Small intestine (tissue), 7 donors: ENCODE results near the gene TMEM238. TPM values are rescaled to one million over a fixed set of nuclear protein-coding genes. Genes with fewer than 3 reads are reported as not detected.

Experiments
- DNase-seq, 2 donors: peaks; one replicate each; pipeline versions ENCODE4 v3.0.0 to v3.0.0-alpha.2; 2013
- FAIRE-seq: peaks from 2 replicates; lab custom pipeline; 2012; peaks lifted over from hg19 to GRCh38; lab: Jason Lieb, UNC
- H3K27ac ChIP-seq, 3 donors: one replicate each; pipeline ENCODE4 v1.5.1; 2013; ENCODE audit warnings: low read length in 2 of 3, mild to moderate bottlenecking in 2 of 3, control low read depth in 1 of 3, inconsistent platforms in 1 of 3, low read depth in 1 of 3, moderate library complexity in 1 of 3
- H3K27me3 ChIP-seq, 3 donors: one replicate each; pipeline ENCODE4 v1.6.1; 2013; ENCODE audit warnings: low read length in 3 of 3, inconsistent platforms in 1 of 3; ENCODE audit not compliant: control insufficient read depth in 3 of 3, insufficient read depth in 3 of 3
- H3K36me3 ChIP-seq, 3 donors: one replicate each; pipeline ENCODE4 v1.6.1; 2013; ENCODE audit warnings: low read length in 3 of 3, inconsistent platforms in 1 of 3, low read depth in 1 of 3, mild to moderate bottlenecking in 1 of 3, moderate library complexity in 1 of 3; ENCODE audit not compliant: control insufficient read depth in 3 of 3, insufficient read depth in 2 of 3
- H3K4me1 ChIP-seq, 3 donors: one replicate each; pipeline ENCODE4 v1.6.1; 2013; ENCODE audit warnings: low read length in 2 of 3, inconsistent platforms in 1 of 3, low read depth in 1 of 3, mild to moderate bottlenecking in 1 of 3, moderate library complexity in 1 of 3; ENCODE audit not compliant: control insufficient read depth in 3 of 3, insufficient read depth in 2 of 3
- H3K4me3 ChIP-seq, 3 donors: one replicate each; pipeline ENCODE4 v1.5.1; 2013; ENCODE audit warnings: low read length in 3 of 3, control low read depth in 1 of 3, inconsistent platforms in 1 of 3, low read depth in 1 of 3, mild to moderate bottlenecking in 1 of 3, moderate library complexity in 1 of 3
- H3K9me3 ChIP-seq, 2 donors: one replicate each; pipeline ENCODE4 v1.6.1; 2013; ENCODE audit warnings: low read depth in 1 of 2, low read length in 1 of 2; ENCODE audit not compliant: control insufficient read depth in 2 of 2, insufficient read depth in 1 of 2
- WGBS, 3 donors: extraction: QIAGEN DNeasy Blood & Tissue Kit; methylation state at CpG; one replicate each; pipeline ENCODE4 v1.1.7; 2013; 5-methylcytosine and 5-hydroxymethylcytosine counted together
- polyA plus RNA-seq, 4 donors: library from polyadenylated mRNA; stranded (reverse) in 3 of 4; unstranded in 1 of 4; fragments of 200-250 nt in 3 of 4; fragments of 120-200 nt in 1 of 4; gene quantifications; one replicate each; pipeline versions ENCODE4 v1.2.1 to v1.2.3, GENCODE V29; 2013
- donor health status: healthy with polysubstance abuse.
- donor health status: control.
- donor health status: control.
- donor health status: Bipolar disorder and iron deficiency.
- donor health status: healthy.

Gene TMEM238
- polyA plus RNA-seq, 4 donors: 1.6 to 9.4 (median 2.2) TPM; not detected in 1

GRCh38 chr19:55389386-55390317 lies 5.6 kb upstream of the TMEM238 start:
- no peak for FAIRE-seq
- Histone ChIP-seq H3K4me3 (no peak overlapping the region), H3K36me3 (peaks cover 4 to 67% (median 20%) of the 10 kb centered on the region in 3 donors), H3K27ac (no peak overlapping the region), H3K27me3 (no peaks in the 10 kb centered on the region), H3K9me3 (no peaks in the 10 kb centered on the region), H3K4me1 (peaks cover 6 to 27% (median 13%) of the 10 kb centered on the region in 3 donors)
- DNase-seq: no peak
- WGBS, 3 donors: 81 to 83% (median 83%) methylated on average over 21 of the region's 21 CpGs

GRCh38 chr19:55387736-55388497 lies 3.8 kb upstream of the TMEM238 start:
- Histone ChIP-seq H3K4me1 (peaks cover 7 to 37% (median 13%) of the 10 kb centered on the region in 3 donors), H3K27me3 (no peaks in the 10 kb centered on the region), H3K4me3 (peak overlapping the region in 2 of 3 donors; percentile 63 to 97), H3K36me3 (peaks cover 4 to 65% (median 20%) of the 10 kb centered on the region in 3 donors), H3K27ac (no peak overlapping the region), H3K9me3 (peaks cover 0 to under 1% of the 10 kb centered on the region in 2 donors)
- DNase-seq (no peak), FAIRE-seq (no peak)
- 78 to 82% (median 79%) methylated on average over 24 of the region's 24 CpGs for WGBS, 3 donors

GRCh38 chr19:55386493-55386971 lies 2.4 kb upstream of the TMEM238 start:
- 1% methylated on average over 33 of the region's 33 CpGs for WGBS, 3 donors
- DNase-seq (peak in 1 of 2 donors; percentile 16), FAIRE-seq (no peak)
- Histone ChIP-seq H3K36me3 (peaks cover 4 to 59% (median 20%) of the 10 kb centered on the region in 3 donors), H3K9me3 (peaks cover 0 to 7% of the 10 kb centered on the region in 2 donors), H3K27me3 (no peaks in the 10 kb centered on the region), H3K4me1 (peaks cover 8 to 37% (median 13%) of the 10 kb centered on the region in 3 donors), H3K4me3 (peak overlapping the region; percentile 63 to 97 (median 95)), H3K27ac (peak overlapping the region in 2 of 3 donors; percentile 66 to 97)

- DNase-seq (peak; percentile 99), FAIRE-seq (no peak)
- H3K4me3 ChIP-seq: peak within 1 kb of the TSS; percentile 75 to 97 (median 95)
- H3K36me3 ChIP-seq: peaks cover 4 to 53% (median 17%) of the 10 kb centered on the region in 3 donors
- peak within 1 kb of the TSS; percentile 86 to 99 (median 97) for H3K27ac ChIP-seq
- H3K9me3 ChIP-seq: peaks cover 0 to 7% of the 10 kb centered on the region in 2 donors
- no peaks in the 10 kb centered on the region for H3K27me3 ChIP-seq
- WGBS, 3 donors: 0% methylated on average over 68 of the region's 68 CpGs
- peaks cover 8 to 37% (median 12%) of the 10 kb centered on the region in 3 donors for H3K4me1 ChIP-seq
Measured at GRCh38 chr19:55385724-55386492, 1.8 kb upstream of the TMEM238 start, which contains the start of gene RPL28. Gene RPL28 (plus strand): TSS chr19:55385932. CDS start chr19:55386358, 426 bp downstream.

- 3 to 4% (median 4%) methylated on average over 34 of the region's 34 CpGs for WGBS, 3 donors
- H3K4me1 ChIP-seq: peaks cover 8 to 37% (median 12%) of the 10 kb centered on the region in 3 donors
- H3K9me3 ChIP-seq: peaks cover 0 to 7% of the 10 kb centered on the region in 2 donors
- H3K27ac ChIP-seq: peak overlapping the region; percentile 86 to 99 (median 97)
- H3K36me3 ChIP-seq: peaks cover 4 to 49% (median 17%) of the 10 kb centered on the region in 3 donors
- DNase-seq (peak; percentile 97 to 98), FAIRE-seq (no peak)
- no peaks in the 10 kb centered on the region for H3K27me3 ChIP-seq
- peak overlapping the region; percentile 47 to 97 (median 75) for H3K4me3 ChIP-seq
Measured at GRCh38 chr19:55384920-55385723, 1.0 kb upstream of the TMEM238 start.

- Histone ChIP-seq H3K9me3 (peaks cover 0 to 7% of the 10 kb centered on the region in 2 donors), H3K27ac (peak overlapping the region; percentile 86 to 97 (median 86)), H3K4me3 (peak overlapping the region; percentile 44 to 75 (median 63)), H3K36me3 (peaks cover 4 to 43% (median 10%) of the 10 kb centered on the region in 3 donors), H3K4me1 (peaks cover 7 to 33% (median 8%) of the 10 kb centered on the region in 3 donors), H3K27me3 (no peaks in the 10 kb centered on the region)
- peak in 1 of 2 donors; percentile 58 for DNase-seq
- 3 to 6% (median 4%) methylated on average over 44 to 88 of the region's 88 CpGs for WGBS, 3 donors
- no peak for FAIRE-seq
Measured at GRCh38 chr19:55383279-55384130, 587 bp downstream of the TMEM238 start.
